WERI-Rb-1 (cell line): ENCODE data around the gene RGL2.

ENCODE experiments used
- DNase-seq: peaks from one replicate; pipeline ENCODE4 v3.0.0-alpha.2; 2020
- H3K27ac ChIP-seq: fragments of 250-450 bp; sonication (Bioruptor Pico); 2 replicates; pipeline ENCODE4 v1.5.1; 2020; ENCODE audit warnings: mild to moderate bottlenecking, moderate library complexity
- H3K27me3 ChIP-seq: fragments of 250-450 bp; sonication (Bioruptor Pico); 2 replicates; pipeline ENCODE4 v1.5.1; 2021; ENCODE audit warnings: mild to moderate bottlenecking, low read depth, moderate library complexity; ENCODE audit not compliant: insufficient read depth, severe bottlenecking
- H3K36me3 ChIP-seq: fragments of 250-450 bp; sonication (Bioruptor Pico); 2 replicates; pipeline ENCODE4 v1.5.1; 2020; ENCODE audit warnings: mild to moderate bottlenecking, moderate library complexity
- H3K4me3 ChIP-seq: 2 replicates; pipeline ENCODE4 v1.5.1; 2011; ENCODE audit warnings: low read depth, mild to moderate bottlenecking, control low read depth, low read length
- H3K9me3 ChIP-seq: fragments of 250-450 bp; sonication (Bioruptor Pico); 2 replicates; pipeline ENCODE4 v1.5.1; 2021; ENCODE audit warnings: mild to moderate bottlenecking, moderate library complexity; ENCODE audit not compliant: severe bottlenecking
- CTCF ChIP-seq: IDR thresholded peaks from 2 replicates; pipeline ENCODE4 v1.5.1; 2011; ENCODE audit warnings: low read depth, mild to moderate bottlenecking, control low read depth, inconsistent platforms, low read length

The RGL2 gene

GRCh38 chr6:33243476-33243875 is 55.3 kb downstream of the RGL2 start:
- no peak overlapping the region for H3K27ac ChIP-seq
- no peaks in the 10 kb centered on the region for H3K9me3 ChIP-seq
- no peak for DNase-seq
- no peak overlapping the region for H3K4me3 ChIP-seq
- TF ChIP-seq CTCF, result no peak
- no peaks in the 10 kb centered on the region for H3K27me3 ChIP-seq
- H3K36me3 ChIP-seq, result no peaks in the 10 kb centered on the region

- Histone ChIP-seq H3K36me3 (no peaks in the 10 kb centered on the region), H3K27ac (no peak overlapping the region), H3K4me3 (no peak overlapping the region), H3K27me3 (no peaks in the 10 kb centered on the region), H3K9me3 (peaks cover 2% of the 10 kb centered on the region)
- no peak for TF ChIP-seq CTCF
- no peak for DNase-seq
Observed at GRCh38 chr6:33241968-33242367, 56.8 kb downstream of the RGL2 start.
